PC-9 (cell line): ENCODE measurements around the gene SMARCA4. TPM values are rescaled to one million over a fixed set of nuclear protein-coding genes. Genes with fewer than 3 reads are reported as not detected.

Experiments
- BruUV-seq: library from RNA; stranded (reverse); fragments of 400-500 nt; replicated peaks from 2 replicates; lab custom pipeline; 2021; lab: Mats Ljungman, UMichigan
- CTCF ChIA-PET: fragments of 300-600 bp; sonication (Branson Sonifier 250); formaldehyde crosslinking; loops from one replicate; lab custom pipeline; 2022; ENCODE audit warnings: antibody characterized with exemption; lab: Charles Lee
- POLR2A ChIA-PET: fragments of 300-600 bp; sonication (Branson Sonifier 250); formaldehyde crosslinking; loops from one replicate; lab custom pipeline; 2022; ENCODE audit warnings: antibody characterized with exemption; ENCODE audit not compliant: unreplicated experiment; lab: Charles Lee
- DNase-seq, 2 experiments: peaks; one replicate each; pipeline versions ENCODE4 v3.0.0 to v3.0.0-alpha.2; 2015 to 2022; ENCODE audit warnings: mixed read lengths in 1 of 2
- H2AFZ ChIP-seq: fragments of 200-600 bp; sonication (generic); 2 replicates; pipeline ENCODE4 v1.8.1; 2017; ENCODE audit warnings: antibody characterized with exemption
- H3F3A ChIP-seq: fragments of 200-600 bp; sonication (generic); 2 replicates; pipeline ENCODE4 v1.8.1; 2017; ENCODE audit warnings: antibody characterized with exemption, mild to moderate bottlenecking, low read depth; ENCODE audit not compliant: insufficient read depth
- H3K27ac ChIP-seq: fragments of 200-600 bp; sonication (generic); 2 replicates; pipeline ENCODE4 v1.6.1; 2016; ENCODE audit warnings: mixed run types
- H3K27me3 ChIP-seq: fragments of 200-600 bp; sonication (generic); 2 replicates; pipeline ENCODE4 v1.6.1; 2016; ENCODE audit warnings: low read depth, mixed run types; ENCODE audit not compliant: insufficient read depth
- H3K36me3 ChIP-seq: fragments of 200-600 bp; sonication (generic); 2 replicates; pipeline ENCODE4 v1.6.1; 2016; ENCODE audit warnings: low read depth, mixed run types
- H3K4me1 ChIP-seq: fragments of 200-600 bp; sonication (generic); replicated peaks from 2 replicates; pipeline ENCODE4 v1.6.1; 2016; ENCODE audit warnings: mixed run types; ENCODE audit not compliant: insufficient read depth
- H3K4me2 ChIP-seq: fragments of 200-600 bp; sonication (generic); 2 replicates; pipeline ENCODE4 v1.6.1; 2017; ENCODE audit warnings: mixed run types
- H3K4me3 ChIP-seq: fragments of 200-600 bp; sonication (generic); 2 replicates; pipeline ENCODE4 v1.6.1; 2016; ENCODE audit warnings: mixed run types
- H3K79me2 ChIP-seq: fragments of 200-600 bp; sonication (generic); 2 replicates; pipeline ENCODE4 v1.6.1; 2017; ENCODE audit warnings: low read depth, mixed run types
- H3K9me2 ChIP-seq: fragments of 200-600 bp; sonication (generic); 2 replicates; pipeline ENCODE4 v1.8.1; 2017; ENCODE audit warnings: mild to moderate bottlenecking; ENCODE audit not compliant: insufficient read depth
- H3K9me3 ChIP-seq: fragments of 200-600 bp; sonication (generic); 2 replicates; pipeline ENCODE4 v1.8.1; 2016; ENCODE audit warnings: low read depth; ENCODE audit not compliant: insufficient read depth
- H4K20me1 ChIP-seq: fragments of 200-600 bp; sonication (generic); 2 replicates; pipeline ENCODE4 v1.8.1; 2017; ENCODE audit not compliant: insufficient read depth
- EZH2 ChIP-seq: fragments of 200-600 bp; sonication (generic); IDR thresholded peaks from 2 replicates; pipeline ENCODE4 v1.8.0; 2017; ENCODE audit warnings: antibody characterized with exemption, low read depth
- intact Hi-C: fragments of 100-400 bp; cut with micrococcal nuclease; formaldehyde crosslinking; loops from one replicate; pipeline ENCODE4 v1.10.0; 2022; ENCODE audit not compliant: unreplicated experiment
- total RNA-seq: library from RNA; stranded (reverse); gene quantifications from 2 replicates; pipeline ENCODE4 v1.2.3, GENCODE V29; 2021
- TF ChIP-seq, protein P1 (sequence below): fragments of 200-600 bp; sonication (generic); conservative IDR thresholded peaks from 2 replicates; pipeline ENCODE4 v1.6.1; 2017; ENCODE audit warnings: mixed run types, antibody characterized with exemption, mild to moderate bottlenecking, moderate library complexity

SMARCA4 gene
- total RNA-seq, 1 experiment from 2014 or later, result 136 TPM

DNA sequence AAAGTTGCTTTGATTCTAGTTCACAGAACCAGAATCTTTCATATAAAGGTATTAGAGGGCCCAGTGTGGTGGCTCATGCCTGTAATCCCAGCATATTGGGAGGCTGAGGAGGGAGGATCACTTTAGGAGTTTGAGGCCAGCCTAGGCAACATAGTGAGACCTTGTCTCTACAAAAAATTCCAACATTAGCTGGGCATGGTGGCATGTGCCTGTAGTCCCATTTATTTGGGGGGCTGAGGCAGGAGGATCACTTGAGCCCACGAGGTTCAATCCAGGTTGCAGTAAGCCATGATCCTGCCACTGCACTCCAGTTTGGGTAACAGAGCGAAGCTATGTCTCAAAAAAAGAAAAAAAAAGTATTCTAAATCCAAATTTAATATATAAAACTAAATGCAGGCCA is 137.5 kb downstream of the SMARCA4 start:
- POLR2A ChIA-PET, result no interaction called here
- no TSS peak for BruUV-seq

DNA sequence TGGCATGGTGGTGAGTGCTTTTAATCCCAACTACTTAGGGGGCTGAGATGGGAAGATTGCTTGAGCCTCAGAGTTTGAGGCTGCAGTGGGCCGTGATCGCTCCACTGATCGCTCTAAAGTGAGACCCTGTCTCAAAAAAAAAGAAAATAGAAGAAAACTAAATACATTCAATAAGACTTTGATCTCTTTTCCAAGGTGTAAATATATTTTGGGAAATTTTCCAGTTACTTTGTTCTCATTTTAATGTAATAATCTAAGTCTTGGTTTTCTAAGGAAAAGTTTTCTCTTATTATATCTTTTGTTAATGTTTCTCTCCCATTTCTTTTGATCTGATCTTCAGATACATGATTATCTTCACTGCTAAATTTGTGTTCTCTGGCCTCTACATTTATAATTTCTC is 138.0 kb downstream of the SMARCA4 start:
- H2AFZ ChIP-seq, result no peak overlapping the region
- intact Hi-C loops, result no loop called here
- peaks cover 84% of the 10 kb centered on the region for H4K20me1 ChIP-seq
- H3K27ac ChIP-seq, result peak overlapping the region; percentile 40
- peaks cover 94% of the 10 kb centered on the region for H3F3A ChIP-seq
- no peak for DNase-seq
- no peaks in the 10 kb centered on the region for H3K27me3 ChIP-seq
- H3K4me3 ChIP-seq, result no peak overlapping the region
- H3K4me2 ChIP-seq, result no peak overlapping the region
- ChIA-PET CTCF (no interaction called here), POLR2A (no interaction called here)
- TF ChIP-seq, protein P1, sequence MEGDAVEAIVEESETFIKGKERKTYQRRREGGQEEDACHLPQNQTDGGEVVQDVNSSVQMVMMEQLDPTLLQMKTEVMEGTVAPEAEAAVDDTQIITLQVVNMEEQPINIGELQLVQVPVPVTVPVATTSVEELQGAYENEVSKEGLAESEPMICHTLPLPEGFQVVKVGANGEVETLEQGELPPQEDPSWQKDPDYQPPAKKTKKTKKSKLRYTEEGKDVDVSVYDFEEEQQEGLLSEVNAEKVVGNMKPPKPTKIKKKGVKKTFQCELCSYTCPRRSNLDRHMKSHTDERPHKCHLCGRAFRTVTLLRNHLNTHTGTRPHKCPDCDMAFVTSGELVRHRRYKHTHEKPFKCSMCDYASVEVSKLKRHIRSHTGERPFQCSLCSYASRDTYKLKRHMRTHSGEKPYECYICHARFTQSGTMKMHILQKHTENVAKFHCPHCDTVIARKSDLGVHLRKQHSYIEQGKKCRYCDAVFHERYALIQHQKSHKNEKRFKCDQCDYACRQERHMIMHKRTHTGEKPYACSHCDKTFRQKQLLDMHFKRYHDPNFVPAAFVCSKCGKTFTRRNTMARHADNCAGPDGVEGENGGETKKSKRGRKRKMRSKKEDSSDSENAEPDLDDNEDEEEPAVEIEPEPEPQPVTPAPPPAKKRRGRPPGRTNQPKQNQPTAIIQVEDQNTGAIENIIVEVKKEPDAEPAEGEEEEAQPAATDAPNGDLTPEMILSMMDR, result no peak
- no peak for TF ChIP-seq EZH2
- H3K79me2 ChIP-seq, result peaks cover 91% of the 10 kb centered on the region
- peaks cover 30% of the 10 kb centered on the region for H3K4me1 ChIP-seq
- H3K9me3 ChIP-seq, result no peaks in the 10 kb centered on the region
- H3K36me3 ChIP-seq, result peaks cover 76% of the 10 kb centered on the region
- no TSS peak for BruUV-seq
- no peaks in the 10 kb centered on the region for H3K9me2 ChIP-seq

More for the DNA sequence above, 137.5 kb downstream of the SMARCA4 start:
- no peak overlapping the region for H2AFZ ChIP-seq
- peak overlapping the region; percentile 40 for H3K27ac ChIP-seq
- peaks cover 94% of the 10 kb centered on the region for H3F3A ChIP-seq
- peaks cover 36% of the 10 kb centered on the region for H3K4me1 ChIP-seq
- TF ChIP-seq EZH2, result no peak
- TF ChIP-seq, protein P1, result no peak
- H3K36me3 ChIP-seq, result peaks cover 76% of the 10 kb centered on the region
- peaks cover 83% of the 10 kb centered on the region for H4K20me1 ChIP-seq
- H3K27me3 ChIP-seq, result no peaks in the 10 kb centered on the region
- intact Hi-C loops, result no loop called here
- H3K79me2 ChIP-seq, result peaks cover 92% of the 10 kb centered on the region
- no peaks in the 10 kb centered on the region for H3K9me3 ChIP-seq
- no peaks in the 10 kb centered on the region for H3K9me2 ChIP-seq
- DNase-seq, result no peak
- CTCF ChIA-PET, result no interaction called here
- no peak overlapping the region for H3K4me3 ChIP-seq
- H3K4me2 ChIP-seq, result no peak overlapping the region

DNA sequence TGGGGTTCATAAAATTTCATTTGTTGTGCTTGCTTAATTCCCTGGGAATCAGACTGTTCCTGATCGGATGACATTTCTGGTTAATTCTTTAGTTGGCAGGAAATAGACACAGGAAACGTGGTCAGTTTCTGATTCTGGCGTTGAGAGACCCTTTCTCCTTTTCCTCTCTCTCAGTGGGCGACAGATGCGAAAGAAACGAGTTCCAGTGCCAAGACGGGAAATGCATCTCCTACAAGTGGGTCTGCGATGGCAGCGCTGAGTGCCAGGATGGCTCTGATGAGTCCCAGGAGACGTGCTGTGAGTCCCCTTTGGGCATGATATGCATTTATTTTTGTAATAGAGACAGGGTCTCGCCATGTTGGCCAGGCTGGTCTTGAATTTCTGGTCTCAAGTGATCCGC is 139.2 kb downstream of the SMARCA4 start:
- H4K20me1 ChIP-seq, result peaks cover 96% of the 10 kb centered on the region
- no peaks in the 10 kb centered on the region for H3K9me3 ChIP-seq
- H3K4me2 ChIP-seq, result no peak overlapping the region
- H3K79me2 ChIP-seq, result peaks cover 92% of the 10 kb centered on the region
- intact Hi-C loops, result no loop called here
- no peak for TF ChIP-seq EZH2
- peak overlapping the region; percentile 40; the same call in 1 of the 2 replicates for H3K27ac ChIP-seq
- no peak for DNase-seq
- no peaks in the 10 kb centered on the region for H3K9me2 ChIP-seq
- H3K36me3 ChIP-seq, result peaks cover 80% of the 10 kb centered on the region
- no peak overlapping the region for H3K4me3 ChIP-seq
- peaks cover 21% of the 10 kb centered on the region for H3K4me1 ChIP-seq
- H3F3A ChIP-seq, result peaks cover 92% of the 10 kb centered on the region
- no peak overlapping the region for H2AFZ ChIP-seq
- no TSS peak for BruUV-seq
- ChIA-PET CTCF (no interaction called here), POLR2A (no interaction called here)
- no peaks in the 10 kb centered on the region for H3K27me3 ChIP-seq

DNA sequence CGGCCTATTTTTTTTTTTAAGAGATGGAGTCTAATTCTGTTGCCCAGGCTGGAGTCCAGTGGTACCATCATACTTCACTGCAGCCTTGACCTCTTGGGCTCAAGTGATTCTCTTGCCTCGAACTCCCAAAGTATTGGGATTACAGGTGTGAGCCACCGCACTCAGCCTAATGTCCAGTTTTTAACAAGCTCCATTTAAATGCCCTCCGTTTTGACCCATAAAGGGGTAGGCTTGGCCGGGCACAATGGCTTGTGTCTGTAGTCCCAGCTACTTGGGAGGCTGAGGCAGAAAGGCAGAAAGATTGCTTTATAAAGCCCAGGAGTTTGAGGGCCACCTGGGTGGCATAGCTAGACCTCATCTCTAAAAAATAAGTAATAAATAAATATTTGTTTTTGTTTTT is 140.2 kb downstream of the SMARCA4 start:
- no peaks in the 10 kb centered on the region for H3K9me2 ChIP-seq
- intact Hi-C loops, result no loop called here
- H3F3A ChIP-seq, result peaks cover 87% of the 10 kb centered on the region
- H2AFZ ChIP-seq, result no peak overlapping the region
- no peaks in the 10 kb centered on the region for H3K27me3 ChIP-seq
- CTCF ChIA-PET, result interaction anchor here (0.6 kb wide), 1 partner anchor 87 kb away, joined by 3 read pairs; no protein-coding TSS in a partner anchor
- no peak for TF ChIP-seq EZH2
- TF ChIP-seq, protein P1, result no peak
- POLR2A ChIA-PET, result no interaction called here
- no TSS peak for BruUV-seq
- H3K9me3 ChIP-seq, result no peaks in the 10 kb centered on the region
- peaks cover 12% of the 10 kb centered on the region for H3K4me1 ChIP-seq
- no peak overlapping the region for H3K4me2 ChIP-seq
- H3K36me3 ChIP-seq, result peaks cover 81% of the 10 kb centered on the region
- no peak overlapping the region for H3K27ac ChIP-seq
- peaks cover 90% of the 10 kb centered on the region for H3K79me2 ChIP-seq
- DNase-seq, result no peak
- peaks cover 97% of the 10 kb centered on the region for H4K20me1 ChIP-seq
- H3K4me3 ChIP-seq, result no peak overlapping the region
